Vagina (tissue), 2 donors: ENCODE results near the gene C15orf39. TPM values are rescaled to one million over a fixed set of nuclear protein-coding genes. Genes with fewer than 3 reads are reported as not detected.
"Not testable (repeated sequence)": the region's sequence is repeated elsewhere in the genome, so short reads cannot be mapped to it uniquely, and the experiment has no call there.

Experiments
- DNase-seq, 2 donors: peaks; one replicate each; pipeline ENCODE4 v3.0.0-alpha.2; 2017; ENCODE audit errors: extremely low spot score in 2 of 2
- H3K27ac ChIP-seq: fragments of 200-600 bp; sonication (generic); one replicate; pipeline ENCODE4 v1.5.1; 2019
- H3K27me3 ChIP-seq: fragments of 200-600 bp; sonication (generic); one replicate; pipeline ENCODE4 v1.5.1; 2019
- H3K36me3 ChIP-seq, 2 donors: fragments of 200-600 bp; sonication (generic); one replicate each; pipeline ENCODE4 v1.5.1; 2017 to 2019
- H3K4me1 ChIP-seq: fragments of 200-600 bp; sonication (generic); one replicate; pipeline ENCODE4 v1.5.1; 2019
- H3K4me3 ChIP-seq, 2 donors: fragments of 200-600 bp; sonication (generic); 1 replicate in 1 of 2; 2 replicates in 1 of 2; pipeline ENCODE4 v1.5.1; 2016 to 2019
- H3K9me3 ChIP-seq: fragments of 200-600 bp; sonication (generic); one replicate; pipeline ENCODE4 v1.5.1; 2019
- CTCF ChIP-seq, 3 experiments: fragments of 450-650 bp in 2 of 3; fragments of 200-600 bp in 1 of 3; sonication (generic) in 1 of 3; IDR thresholded peaks; one replicate each; pipeline ENCODE4 v1.5.1; 2017 to 2019; ENCODE audit warnings: antibody characterized with exemption in 3 of 3, mild to moderate bottlenecking in 2 of 3, moderate library complexity in 2 of 3
- POLR2A ChIP-seq, 2 donors: fragments of 450-650 bp; IDR thresholded peaks; one replicate each; pipeline ENCODE4 v1.6.1; 2017; ENCODE audit warnings: antibody characterized with exemption in 2 of 2, mild to moderate bottlenecking in 2 of 2, moderate library complexity in 2 of 2
- POLR2AphosphoS5 ChIP-seq, 2 donors: sonication (generic); formaldehyde crosslinking; IDR thresholded peaks; one replicate each; pipeline ENCODE4 v1.9.0; 2017; ENCODE audit warnings: antibody characterized with exemption in 2 of 2, mild to moderate bottlenecking in 2 of 2, low read depth in 1 of 2; ENCODE audit not compliant: insufficient read depth in 1 of 2
- intact Hi-C: fragments of 100-400 bp; cut with DNase I; formaldehyde crosslinking; loops from one replicate; pipeline ENCODE4 v1.15.1; 2023
- small RNA-seq: library from RNA; depleted of rRNA; stranded (forward); fragments of <200 nt; gene quantifications from one replicate; pipeline ENCODE3, GENCODE V24; 2016
- total RNA-seq: library from RNA; depleted of rRNA; stranded (reverse); fragments of >200 nt; gene quantifications from one replicate; pipeline ENCODE4 v1.2.3, GENCODE V29; 2016

Gene C15orf39
- total RNA-seq, 1 donor from 2014 or later = 20.9 TPM

- no peaks in the 10 kb centered on the region for H3K27me3 ChIP-seq
- intact Hi-C loops = no loop called here
- no peak overlapping the region for H3K4me3 ChIP-seq
Observed at GRCh38 chr15:75249726-75250125, 48.0 kb downstream of the C15orf39 start.

GRCh38 chr15:75251343-75251742, 49.7 kb downstream of the C15orf39 start:
- DNase-seq, H3K36me3 ChIP-seq, H3K27me3 ChIP-seq, H3K9me3 ChIP-seq, H3K27ac ChIP-seq, H3K4me3 ChIP-seq, intact Hi-C loops, H3K4me1 ChIP-seq: not testable (repeated sequence)

More at GRCh38 chr15:75249726-75250125, 48.0 kb downstream of the C15orf39 start:
- TF ChIP-seq CTCF (IDR thresholded peaks at IDR 0.05) = no peak
- no peak for TF ChIP-seq POLR2A (IDR thresholded peaks at IDR 0.05)
- no peak for TF ChIP-seq POLR2AphosphoS5 (IDR thresholded peaks at IDR 0.05; ENCODE audit: insufficient read depth in 1 of 2, low read depth in 1 of 2)
- no peak overlapping the region for H3K27ac ChIP-seq
- H3K9me3 ChIP-seq = no peaks in the 10 kb centered on the region
- H3K36me3 ChIP-seq = no peaks in the 10 kb centered on the region
- no peaks in the 10 kb centered on the region for H3K4me1 ChIP-seq
- DNase-seq = no peak

GRCh38 chr15:75252285-75252684, 50.6 kb downstream of the C15orf39 start:
- H3K4me1 ChIP-seq, H3K27me3 ChIP-seq, intact Hi-C loops, H3K4me3 ChIP-seq, H3K27ac ChIP-seq, DNase-seq, H3K36me3 ChIP-seq, H3K9me3 ChIP-seq: not testable (repeated sequence)

GRCh38 chr15:75258034-75258433, 56.4 kb downstream of the C15orf39 start, which contains the start of gene GOLGA6C:
TSS of gene GOLGA6C (plus strand) at chr15:75258334. CDS start at chr15:75258599, 265 bp downstream.
- H3K27ac ChIP-seq, H3K4me3 ChIP-seq, DNase-seq, intact Hi-C loops, H3K36me3 ChIP-seq, H3K27me3 ChIP-seq, H3K4me1 ChIP-seq, H3K9me3 ChIP-seq: not testable (repeated sequence)

- not testable (repeated sequence) for DNase-seq, H3K27ac ChIP-seq, H3K27me3 ChIP-seq
Observed at GRCh38 chr15:75258620-75259343, 57.1 kb downstream of the C15orf39 start.

GRCh38 chr15:75259873-75260272, 58.2 kb downstream of the C15orf39 start:
- H3K9me3 ChIP-seq, H3K27me3 ChIP-seq, H3K4me1 ChIP-seq, H3K27ac ChIP-seq, intact Hi-C loops, DNase-seq, H3K36me3 ChIP-seq, H3K4me3 ChIP-seq: not testable (repeated sequence)

More at GRCh38 chr15:75258620-75259343, 57.1 kb downstream of the C15orf39 start:
- H3K9me3 ChIP-seq, H3K4me3 ChIP-seq, H3K36me3 ChIP-seq, H3K4me1 ChIP-seq, intact Hi-C loops: not testable (repeated sequence)

Small RNA genes lying within 50 kb of the gene (small RNA-seq; reads per million reads assigned to genes)
- gene AC068338.1 = not detected

Other genes starting within 250 kb of the C15orf39 start
- gene RPP25, start 245.1 kb upstream of the C15orf39 start, total RNA-seq = 11.3 TPM
- 6.6 TPM for gene SCAMP5, start 206.3 kb upstream of the C15orf39 start, total RNA-seq
- 23.8 TPM for gene PPCDC, start 178.3 kb upstream of the C15orf39 start, total RNA-seq
- not detected for gene GOLGA6C, start 56.5 kb downstream of the C15orf39 start, total RNA-seq
- not detected for gene GOLGA6D, start 81.0 kb downstream of the C15orf39 start, total RNA-seq
- 57.5 TPM for gene COMMD4, start 134.2 kb downstream of the C15orf39 start, total RNA-seq
- 69.2 TPM for gene NEIL1, start 145.2 kb downstream of the C15orf39 start, total RNA-seq
- gene MAN2C1, start 166.7 kb downstream of the C15orf39 start, total RNA-seq = 198 TPM
- 59.2 TPM for gene SIN3A, start 249.8 kb downstream of the C15orf39 start, total RNA-seq